Neural progenitor cell (in vitro differentiated cells): Measurements from ENCODE around the gene COQ7.

Experiments
- CTCF ChIP-seq: fragments of 200-600 bp; sonication (generic); IDR thresholded peaks from 2 replicates; pipeline ENCODE4 v1.5.1; 2017; ENCODE audit warnings: antibody characterized with exemption, mild to moderate bottlenecking
- EZH2phosphoT487 ChIP-seq: fragments of 200-600 bp; sonication (generic); IDR thresholded peaks from 2 replicates; pipeline ENCODE4 v1.6.1; 2017; ENCODE audit warnings: antibody characterized with exemption

GRCh38 chr16:19104607-19105006 lies 37.2 kb downstream of the COQ7 start:
- TF ChIP-seq CTCF (no peak), EZH2phosphoT487 (peak; percentile 49)
